ENCODE results near the gene SMPDL3B.
"Not testable (repeated sequence)": the region's sequence is repeated elsewhere in the genome, so short reads cannot be mapped to it uniquely, and the experiment has no call there.

Gene SMPDL3B

GRCh38 chr1:28002600-28002999 is 67.8 kb downstream of the SMPDL3B start:
- DNase-seq (ENCODE audit: low spot score) = no peak
- TF ChIP-seq CTCF (IDR thresholded peaks at IDR 0.05; ENCODE audit: extremely low read depth, insufficient read depth, missing control alignments) = no peak
- in situ Hi-C loops (cut with MboI; ENCODE audit: low pct_unique_long_range_greater_than_20kb, low sequenced_read_pairs, unreplicated experiment) = no loop called here

DNA sequence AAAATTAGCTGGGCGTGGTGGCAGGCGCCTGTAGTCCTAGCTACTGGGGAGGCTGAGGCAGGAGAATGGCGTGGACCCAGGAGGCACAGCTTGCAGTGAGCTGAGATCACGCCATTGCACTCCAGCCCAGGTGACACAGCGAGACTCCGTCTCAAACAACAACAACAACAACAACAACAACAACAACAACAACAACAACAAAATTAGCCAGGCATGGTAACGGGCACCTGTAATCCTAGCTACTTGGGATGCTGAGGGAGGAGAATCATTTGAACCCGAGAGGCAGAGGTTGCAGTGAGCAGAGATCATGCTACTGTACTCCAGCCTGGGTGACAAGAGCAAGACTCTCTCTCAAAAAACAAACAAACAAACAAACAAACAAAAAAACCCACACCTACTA is 68.3 kb downstream of the SMPDL3B start:
- DNase-seq (ENCODE audit: low spot score); in situ Hi-C loops (cut with MboI; ENCODE audit: low pct_unique_long_range_greater_than_20kb, low sequenced_read_pairs, unreplicated experiment): not testable (repeated sequence)

All from GM13977 (cell line).